A673 (cell line): Measurements from ENCODE around the gene IRAK3.

Experiments used
- EZH2 ChIP-seq: fragments of 200-600 bp; sonication (generic); IDR thresholded peaks from 2 replicates; pipeline ENCODE4 v1.6.1; 2017; ENCODE audit warnings: borderline replicate concordance, low read depth, mild to moderate bottlenecking, mixed read lengths, antibody characterized with exemption, low read length; ENCODE audit not compliant: poor library complexity, severe bottlenecking
- TF ChIP-seq, protein P1 (sequence below): fragments of 300-800, 200-600 bp; sonication (generic); conservative IDR thresholded peaks from 2 replicates; pipeline ENCODE4 v1.5.1; 2017; ENCODE audit warnings: low read depth, mild to moderate bottlenecking, antibody characterized with exemption, low read length, moderate library complexity, mixed read lengths

DNA sequence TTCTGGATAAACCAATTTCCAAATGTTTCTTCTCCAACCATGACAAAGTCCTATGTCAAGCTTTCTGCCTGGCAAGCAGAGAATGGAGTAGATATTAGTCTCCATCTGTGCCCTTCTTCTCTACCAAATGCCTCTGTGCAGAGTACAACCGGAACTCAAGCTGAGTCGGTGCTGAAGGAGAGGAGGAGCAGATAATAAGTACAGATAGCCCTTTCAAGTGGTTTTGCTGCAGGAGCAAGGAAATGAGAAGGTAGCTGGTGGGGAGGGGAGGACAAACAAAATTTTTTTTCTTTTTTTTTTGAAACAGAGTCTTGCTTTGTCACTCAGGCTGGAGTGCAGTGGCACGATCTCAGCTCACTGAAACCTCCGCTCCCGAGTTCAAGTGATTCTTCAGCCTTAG lies 99.1 kb downstream of the IRAK3 start:
- TF ChIP-seq EZH2: no peak
- TF ChIP-seq, protein P1, sequence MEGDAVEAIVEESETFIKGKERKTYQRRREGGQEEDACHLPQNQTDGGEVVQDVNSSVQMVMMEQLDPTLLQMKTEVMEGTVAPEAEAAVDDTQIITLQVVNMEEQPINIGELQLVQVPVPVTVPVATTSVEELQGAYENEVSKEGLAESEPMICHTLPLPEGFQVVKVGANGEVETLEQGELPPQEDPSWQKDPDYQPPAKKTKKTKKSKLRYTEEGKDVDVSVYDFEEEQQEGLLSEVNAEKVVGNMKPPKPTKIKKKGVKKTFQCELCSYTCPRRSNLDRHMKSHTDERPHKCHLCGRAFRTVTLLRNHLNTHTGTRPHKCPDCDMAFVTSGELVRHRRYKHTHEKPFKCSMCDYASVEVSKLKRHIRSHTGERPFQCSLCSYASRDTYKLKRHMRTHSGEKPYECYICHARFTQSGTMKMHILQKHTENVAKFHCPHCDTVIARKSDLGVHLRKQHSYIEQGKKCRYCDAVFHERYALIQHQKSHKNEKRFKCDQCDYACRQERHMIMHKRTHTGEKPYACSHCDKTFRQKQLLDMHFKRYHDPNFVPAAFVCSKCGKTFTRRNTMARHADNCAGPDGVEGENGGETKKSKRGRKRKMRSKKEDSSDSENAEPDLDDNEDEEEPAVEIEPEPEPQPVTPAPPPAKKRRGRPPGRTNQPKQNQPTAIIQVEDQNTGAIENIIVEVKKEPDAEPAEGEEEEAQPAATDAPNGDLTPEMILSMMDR: no peak
